NT2/D1 (cell line): ENCODE results near the gene RPS6KA5.

Source experiments
- DNase-seq: peaks from one replicate; pipeline ENCODE4 v3.0.0-alpha.2; 2011; ENCODE audit warnings: low read depth, low spot score
- H3K27me3 ChIP-seq: 2 replicates; pipeline ENCODE4 v1.6.0; 2011; ENCODE audit warnings: mild to moderate bottlenecking; ENCODE audit not compliant: insufficient read length, insufficient read depth
- H3K36me3 ChIP-seq: 2 replicates; pipeline ENCODE4 v1.6.1; 2011; ENCODE audit warnings: mild to moderate bottlenecking, low read length, mixed read lengths; ENCODE audit not compliant: insufficient read depth, insufficient read length
- H3K4me1 ChIP-seq: 2 replicates; pipeline ENCODE4 v1.5.1; 2011; ENCODE audit not compliant: insufficient read depth, insufficient read length
- H3K4me3 ChIP-seq: 2 replicates; pipeline ENCODE4 v1.5.1; 2011; ENCODE audit warnings: low read depth; ENCODE audit not compliant: insufficient read length
- H3K9ac ChIP-seq: 2 replicates; pipeline ENCODE4 v1.6.0; 2011; ENCODE audit warnings: low read depth; ENCODE audit not compliant: insufficient read length
- H3K9me3 ChIP-seq: 2 replicates; pipeline ENCODE4 v1.5.1; 2011; ENCODE audit warnings: mild to moderate bottlenecking, low read length; ENCODE audit not compliant: insufficient read depth
- SUZ12 ChIP-seq: IDR thresholded peaks from 2 replicates; pipeline ENCODE4 v1.6.1; 2011; ENCODE audit not compliant: insufficient read length, insufficient read depth; ENCODE audit errors: extremely low read depth
- YY1 ChIP-seq: IDR thresholded peaks from 2 replicates; pipeline ENCODE4 v1.6.1; 2011; ENCODE audit not compliant: insufficient read length, insufficient read depth
- ZNF274 ChIP-seq: IDR thresholded peaks from 2 replicates; pipeline ENCODE4 v1.6.1; 2011; ENCODE audit warnings: mild to moderate bottlenecking, low read depth, low read length

RPS6KA5 gene

DNA sequence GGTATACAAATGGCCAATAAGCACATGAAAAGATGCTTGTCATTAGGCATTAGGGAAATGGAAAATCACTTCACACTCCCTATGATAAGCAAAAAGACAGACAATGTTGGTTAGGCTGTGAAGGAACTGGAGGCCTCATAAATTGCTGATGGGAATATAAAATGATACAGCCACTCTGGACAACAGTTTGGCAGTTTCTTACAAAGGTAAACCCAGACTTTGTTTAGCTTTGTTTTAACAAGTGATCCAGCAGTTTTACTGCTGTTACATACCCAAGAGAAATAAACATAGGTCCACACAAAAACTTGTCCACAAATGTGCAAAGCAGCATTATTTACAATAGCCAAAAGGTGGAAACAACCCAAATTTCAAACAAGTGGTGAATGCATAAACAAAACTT is 5.4 kb downstream of the RPS6KA5 start:
- DNase-seq: no peak
- Histone ChIP-seq H3K27me3 (no peaks in the 10 kb centered on the region), H3K36me3 (no peaks in the 10 kb centered on the region), H3K9ac (no peak overlapping the region), H3K4me3 (no peak overlapping the region), H3K9me3 (no peaks in the 10 kb centered on the region), H3K4me1 (no peaks in the 10 kb centered on the region)
- TF ChIP-seq SUZ12: no peak
- TF ChIP-seq YY1: no peak
- TF ChIP-seq ZNF274: no peak

DNA sequence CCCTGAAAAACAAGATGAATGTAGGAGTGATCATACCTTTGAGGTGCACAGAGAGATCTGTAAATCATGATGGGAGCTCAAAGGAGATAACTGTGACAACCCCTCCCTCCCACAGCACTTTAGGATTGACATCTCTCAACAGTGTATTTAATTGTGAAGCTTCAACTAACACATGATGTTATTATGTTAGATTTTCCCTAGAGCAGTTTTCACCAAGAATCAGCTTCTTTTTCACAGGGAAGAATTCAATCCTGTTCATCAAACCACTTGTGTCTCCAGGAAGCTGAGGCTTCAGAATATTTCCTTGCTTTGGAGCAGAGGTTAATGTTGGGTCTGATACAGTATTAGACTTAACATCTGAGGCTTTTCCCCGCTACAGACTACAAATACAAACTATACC is 11.8 kb downstream of the RPS6KA5 start:
- Histone ChIP-seq H3K27me3 (no peaks in the 10 kb centered on the region), H3K4me1 (no peaks in the 10 kb centered on the region)
- no peak for DNase-seq

DNA sequence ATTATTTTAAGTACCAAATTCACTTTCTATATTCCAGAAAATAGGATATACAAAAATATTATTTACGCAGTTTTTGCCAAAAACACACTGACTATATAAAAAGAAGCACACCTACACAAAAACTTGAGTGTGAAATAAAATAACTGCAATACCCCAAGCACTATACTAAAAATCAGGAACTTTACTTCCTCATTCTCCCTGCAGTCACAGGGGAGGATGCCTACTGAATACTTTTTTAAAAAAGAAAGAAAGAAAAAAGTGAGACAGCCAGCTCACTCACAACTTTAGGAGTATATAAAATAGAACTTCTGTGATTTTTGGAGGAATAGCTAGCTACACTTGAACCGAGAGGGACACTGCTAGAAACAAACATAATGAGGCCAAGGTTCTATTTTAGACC is 12.2 kb downstream of the RPS6KA5 start:
- DNase-seq: no peak
- Histone ChIP-seq H3K9me3 (no peaks in the 10 kb centered on the region), H3K27me3 (no peaks in the 10 kb centered on the region), H3K4me3 (no peak overlapping the region), H3K4me1 (no peaks in the 10 kb centered on the region), H3K36me3 (no peaks in the 10 kb centered on the region), H3K9ac (no peak overlapping the region)
- TF ChIP-seq ZNF274 (no peak), YY1 (no peak), SUZ12 (no peak)

More for the DNA sequence above, 11.8 kb downstream of the RPS6KA5 start:
- Histone ChIP-seq H3K36me3 (no peaks in the 10 kb centered on the region), H3K9ac (no peak overlapping the region), H3K4me3 (no peak overlapping the region), H3K9me3 (no peaks in the 10 kb centered on the region)
- TF ChIP-seq ZNF274 (no peak), SUZ12 (no peak), YY1 (no peak)

DNA sequence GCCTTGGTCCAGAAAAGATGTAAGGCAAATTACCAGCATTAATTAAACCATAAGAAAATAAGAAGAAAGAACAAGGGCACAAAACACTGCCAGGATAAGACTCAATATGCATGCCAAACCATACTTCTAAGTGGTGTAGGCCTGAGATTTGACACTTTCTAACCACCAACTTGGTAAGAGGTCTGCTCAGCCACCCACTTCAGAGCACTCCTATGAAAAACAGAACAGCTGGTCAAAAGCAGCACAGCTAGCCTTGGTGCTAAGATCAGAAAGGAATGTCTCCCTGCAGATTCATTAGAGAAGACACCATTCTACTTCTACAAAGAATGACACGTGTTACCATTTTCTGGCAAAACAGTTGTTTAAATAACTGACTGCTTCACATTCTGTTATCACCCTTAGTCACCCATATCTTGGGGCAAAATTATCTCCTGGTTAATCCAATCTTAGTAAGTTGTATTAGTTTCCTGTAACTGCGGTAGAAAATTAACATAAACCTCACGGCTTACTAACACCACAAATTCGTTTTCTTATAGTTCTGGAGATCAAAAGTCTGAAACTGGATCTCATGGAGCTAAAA is 13.2 kb downstream of the RPS6KA5 start:
- no peak overlapping the region for H3K4me3 ChIP-seq

DNA sequence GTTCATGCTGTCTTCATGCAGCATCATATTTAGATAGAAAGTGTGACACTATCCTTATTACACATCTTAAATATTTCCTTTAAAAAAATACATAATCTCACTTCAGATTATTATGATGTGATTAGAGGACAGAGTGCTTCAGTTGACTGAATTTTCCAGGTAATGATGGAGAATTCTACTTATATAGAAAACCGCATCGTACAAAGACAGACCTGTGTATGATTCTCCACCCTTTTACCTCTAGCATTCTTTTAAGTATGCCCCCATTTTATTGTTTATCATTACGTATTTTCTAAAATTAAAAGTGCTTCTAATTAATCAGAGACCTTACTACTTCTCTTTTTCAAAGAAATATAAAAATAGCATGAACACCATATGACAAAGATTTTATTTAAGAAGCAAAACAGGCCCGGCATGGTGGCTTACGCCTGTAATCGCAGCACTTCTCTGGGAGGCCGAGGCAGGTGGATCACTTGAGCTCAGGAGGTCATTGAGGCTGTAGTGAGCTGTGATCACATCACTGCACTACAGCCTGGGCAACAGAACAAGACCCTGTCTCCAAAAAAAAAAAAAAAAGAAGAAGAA is 13.9 kb downstream of the RPS6KA5 start:
- no peaks in the 10 kb centered on the region for H3K27me3 ChIP-seq
- no peak for DNase-seq
- TF ChIP-seq ZNF274 (no peak), SUZ12 (no peak), YY1 (no peak)
- no peaks in the 10 kb centered on the region for H3K4me1 ChIP-seq
- no peaks in the 10 kb centered on the region for H3K36me3 ChIP-seq
- H3K9me3 ChIP-seq: no peaks in the 10 kb centered on the region
- H3K9ac ChIP-seq: no peak overlapping the region
- no peak overlapping the region for H3K4me3 ChIP-seq

More for the DNA sequence above, 13.2 kb downstream of the RPS6KA5 start:
- TF ChIP-seq ZNF274 (no peak), YY1 (no peak), SUZ12 (no peak)
- no peak for DNase-seq
- H3K36me3 ChIP-seq: no peaks in the 10 kb centered on the region
- no peaks in the 10 kb centered on the region for H3K9me3 ChIP-seq
- H3K4me1 ChIP-seq: no peaks in the 10 kb centered on the region
- no peaks in the 10 kb centered on the region for H3K27me3 ChIP-seq
- no peak overlapping the region for H3K9ac ChIP-seq

DNA sequence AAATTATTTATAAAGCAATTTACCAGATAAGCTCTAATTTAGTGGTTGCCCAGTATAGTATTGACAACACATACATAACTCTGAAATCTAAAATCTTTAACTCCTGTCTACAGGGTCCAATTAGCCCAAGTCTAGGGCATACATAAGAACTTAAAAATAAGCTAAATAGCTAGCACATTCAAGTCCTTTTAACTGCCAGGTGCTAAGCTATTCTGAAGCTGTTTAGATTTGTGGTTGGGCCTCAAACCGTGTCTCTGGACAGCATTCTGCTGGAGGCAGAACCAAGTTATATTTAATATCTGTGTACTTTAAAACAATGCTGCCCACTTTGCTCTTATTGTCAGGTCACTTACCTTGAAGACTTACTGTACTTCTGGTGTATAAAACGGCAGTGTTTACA is 19.0 kb downstream of the RPS6KA5 start:
- no peak for DNase-seq
- Histone ChIP-seq H3K27me3 (no peaks in the 10 kb centered on the region), H3K9ac (no peak overlapping the region), H3K36me3 (no peaks in the 10 kb centered on the region), H3K9me3 (no peaks in the 10 kb centered on the region), H3K4me1 (no peaks in the 10 kb centered on the region), H3K4me3 (no peak overlapping the region)
- no peak for TF ChIP-seq ZNF274
- TF ChIP-seq YY1: no peak
- no peak for TF ChIP-seq SUZ12

DNA sequence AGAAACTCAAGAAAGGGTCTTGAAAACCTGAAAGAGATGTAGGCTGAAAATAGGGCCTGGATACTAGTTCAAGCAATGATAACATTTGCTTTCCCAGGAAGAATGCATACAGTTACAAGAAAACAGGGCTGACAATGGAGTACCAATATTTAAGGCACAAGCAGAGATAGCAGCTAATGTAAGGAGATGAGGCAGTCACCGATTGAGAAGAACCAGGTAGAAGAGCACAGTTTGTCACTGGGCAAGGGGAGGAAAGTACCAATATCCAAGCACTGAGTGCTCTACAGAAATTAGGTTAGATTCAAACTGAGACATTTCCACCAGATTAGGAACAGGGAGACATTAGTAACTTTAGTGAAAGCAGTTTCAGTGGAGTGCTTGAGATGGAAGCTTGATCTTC is 19.9 kb downstream of the RPS6KA5 start:
- no peak overlapping the region for H3K9ac ChIP-seq
- H3K9me3 ChIP-seq: no peaks in the 10 kb centered on the region
- no peaks in the 10 kb centered on the region for H3K36me3 ChIP-seq
- H3K27me3 ChIP-seq: no peaks in the 10 kb centered on the region
- no peak for DNase-seq
- H3K4me3 ChIP-seq: no peak overlapping the region
- TF ChIP-seq ZNF274 (no peak), YY1 (no peak), SUZ12 (no peak)
- no peaks in the 10 kb centered on the region for H3K4me1 ChIP-seq
